Panc1 (cell line): Measurements from ENCODE around the gene VASN. TPM values are rescaled to one million over a fixed set of nuclear protein-coding genes. Genes with fewer than 3 reads are reported as not detected.

Experiments
- ATAC-seq: fragments of 200-7000 bp; cut with Tn5 transposase; 2 replicates; pipeline ENCODE4 v1.9.1; 2020; ENCODE audit warnings: mild to moderate bottlenecking, moderate library complexity
- BruUV-seq: library from RNA; stranded (reverse); fragments of 400-500 nt; replicated peaks from 2 replicates; lab custom pipeline; 2021; lab: Mats Ljungman, UMichigan
- CTCF ChIA-PET: fragments of 300-600 bp; sonication (Branson Sonifier 250); formaldehyde crosslinking; loops from one replicate; lab custom pipeline; 2022; ENCODE audit warnings: antibody characterized with exemption; lab: Charles Lee
- POLR2A ChIA-PET: fragments of 300-600 bp; sonication (Branson Sonifier 250); formaldehyde crosslinking; loops from one replicate; lab custom pipeline; 2022; ENCODE audit warnings: antibody characterized with exemption; lab: Charles Lee
- DNase-seq: peaks from one replicate; pipeline ENCODE4 v3.0.0-alpha.2; 2010; ENCODE audit warnings: low read depth, low spot score
- H3K27ac ChIP-seq: 2 replicates; pipeline ENCODE4 v1.5.1; 2011; ENCODE audit warnings: mild to moderate bottlenecking, low read length, inconsistent platforms
- H3K27me3 ChIP-seq: fragments of 200-500 bp; sonication (Bioruptor generic); 2 replicates; pipeline ENCODE4 v1.6.0; 2014; ENCODE audit warnings: low read length, inconsistent platforms; ENCODE audit not compliant: control insufficient read depth, insufficient read depth
- H3K36me3 ChIP-seq: fragments of 200-500 bp; sonication (Bioruptor generic); 2 replicates; pipeline ENCODE4 v1.5.1; 2014; ENCODE audit warnings: inconsistent platforms, mild to moderate bottlenecking, low read length, moderate library complexity; ENCODE audit not compliant: control insufficient read depth, insufficient read depth
- H3K4me1 ChIP-seq: 2 replicates; pipeline ENCODE4 v1.5.1; 2011; ENCODE audit warnings: inconsistent platforms, mild to moderate bottlenecking, low read length, moderate library complexity; ENCODE audit not compliant: control insufficient read depth, insufficient read depth
- H3K4me3 ChIP-seq, 2 experiments: 2 replicates each; pipeline ENCODE4 v1.5.1; 2011 to 2012; ENCODE audit warnings: low read depth in 2 of 2, low read length in 2 of 2, mild to moderate bottlenecking in 2 of 2, inconsistent platforms in 1 of 2, moderate library complexity in 1 of 2
- H3K9me3 ChIP-seq: fragments of 200-500 bp; sonication (Bioruptor generic); 2 replicates; pipeline ENCODE4 v1.5.1; 2014; ENCODE audit warnings: low read depth, mild to moderate bottlenecking, inconsistent platforms, low read length, moderate library complexity; ENCODE audit not compliant: control insufficient read depth, insufficient read depth
- POLR2AphosphoS5 ChIP-seq: IDR thresholded peaks from 2 replicates; pipeline ENCODE4 v1.6.1; 2012; ENCODE audit warnings: mild to moderate bottlenecking, low read depth, low read length, moderate library complexity
- REST ChIP-seq, 2 experiments: IDR thresholded peaks; 2 replicates each; pipeline ENCODE4 v1.6.1; 2011 to 2012; ENCODE audit warnings: low read depth in 2 of 2, control low read depth in 1 of 2, low read length in 1 of 2, mild to moderate bottlenecking in 1 of 2, moderate library complexity in 1 of 2; ENCODE audit not compliant: insufficient read depth in 1 of 2
- SIN3A ChIP-seq: IDR thresholded peaks from 2 replicates; pipeline ENCODE4 v1.6.1; 2012; ENCODE audit warnings: low read depth, mild to moderate bottlenecking, low read length, moderate library complexity, borderline replicate concordance; ENCODE audit not compliant: insufficient read depth
- TCF7L2 ChIP-seq: IDR thresholded peaks from 2 replicates; pipeline ENCODE4 v1.6.1; 2011; ENCODE audit warnings: mild to moderate bottlenecking, low read depth, low read length, inconsistent platforms
- in situ Hi-C: cut with HindIII; loops from 2 replicates; pipeline ENCODE4 v1.10.0; 2016; ENCODE audit warnings: low sequenced_read_pairs, low pct_unique_long_range_greater_than_20kb
- intact Hi-C: fragments of 100-400 bp; cut with micrococcal nuclease; formaldehyde crosslinking; loops from one replicate; pipeline ENCODE4 v1.10.0; 2022; ENCODE audit not compliant: unreplicated experiment
- total RNA-seq: library from RNA; stranded (reverse); gene quantifications from one replicate; pipeline ENCODE4 v1.2.1, GENCODE V29; 2021; ENCODE audit not compliant: unreplicated experiment
- TF ChIP-seq, protein P1 (sequence below): fragments of 450-650 bp; IDR thresholded peaks from 2 replicates; pipeline ENCODE4 v1.5.1; 2017; ENCODE audit warnings: mild to moderate bottlenecking

Gene VASN
- total RNA-seq, 1 experiment from 2014 or later: 33.5 TPM

- Histone ChIP-seq H3K9me3 (no peaks in the 10 kb centered on the region), H3K4me3 (no peak overlapping the region), H3K4me1 (no peaks in the 10 kb centered on the region), H3K27me3 (no peaks in the 10 kb centered on the region), H3K36me3 (no peaks in the 10 kb centered on the region), H3K27ac (no peak overlapping the region)
- in situ Hi-C loops: no loop called here
- POLR2A ChIA-PET: no interaction called here
- intact Hi-C loops: no loop called here
- CTCF ChIA-PET: no interaction called here
- ATAC-seq (no peak), DNase-seq (no peak)
- TF ChIP-seq SIN3A: no peak
- no peak for TF ChIP-seq TCF7L2
- TF ChIP-seq, protein P1, sequence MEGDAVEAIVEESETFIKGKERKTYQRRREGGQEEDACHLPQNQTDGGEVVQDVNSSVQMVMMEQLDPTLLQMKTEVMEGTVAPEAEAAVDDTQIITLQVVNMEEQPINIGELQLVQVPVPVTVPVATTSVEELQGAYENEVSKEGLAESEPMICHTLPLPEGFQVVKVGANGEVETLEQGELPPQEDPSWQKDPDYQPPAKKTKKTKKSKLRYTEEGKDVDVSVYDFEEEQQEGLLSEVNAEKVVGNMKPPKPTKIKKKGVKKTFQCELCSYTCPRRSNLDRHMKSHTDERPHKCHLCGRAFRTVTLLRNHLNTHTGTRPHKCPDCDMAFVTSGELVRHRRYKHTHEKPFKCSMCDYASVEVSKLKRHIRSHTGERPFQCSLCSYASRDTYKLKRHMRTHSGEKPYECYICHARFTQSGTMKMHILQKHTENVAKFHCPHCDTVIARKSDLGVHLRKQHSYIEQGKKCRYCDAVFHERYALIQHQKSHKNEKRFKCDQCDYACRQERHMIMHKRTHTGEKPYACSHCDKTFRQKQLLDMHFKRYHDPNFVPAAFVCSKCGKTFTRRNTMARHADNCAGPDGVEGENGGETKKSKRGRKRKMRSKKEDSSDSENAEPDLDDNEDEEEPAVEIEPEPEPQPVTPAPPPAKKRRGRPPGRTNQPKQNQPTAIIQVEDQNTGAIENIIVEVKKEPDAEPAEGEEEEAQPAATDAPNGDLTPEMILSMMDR: no peak
- no peak for TF ChIP-seq POLR2AphosphoS5
- TF ChIP-seq REST (IDR thresholded peaks at IDR 0.05; ENCODE audit: insufficient read depth in 1 of 2, low read depth in 2 of 2, low read length in 1 of 2): no peak
- BruUV-seq: no TSS peak
Observed at GRCh38 chr16:4401094-4401501, 29.4 kb downstream of the VASN start.

DNA sequence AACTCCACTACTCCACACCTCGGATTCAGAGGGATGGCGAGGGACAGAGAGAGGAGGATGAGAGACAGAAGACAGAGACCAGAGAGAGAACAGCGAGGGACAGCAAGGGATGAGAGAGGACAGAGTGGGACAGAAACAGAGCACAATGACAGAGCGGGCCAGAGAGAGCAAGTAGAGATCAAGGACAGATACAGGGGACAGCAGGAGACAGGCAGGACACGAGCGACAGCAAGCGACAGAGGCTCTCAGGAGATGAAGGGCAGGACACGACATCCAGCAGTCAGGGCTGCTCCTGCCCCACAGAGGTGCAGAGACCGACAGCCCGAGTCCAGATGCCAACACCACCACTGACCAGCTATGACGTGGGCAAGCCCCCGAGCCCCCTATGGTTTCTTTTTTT lies 29.9 kb downstream of the VASN start:
- TF ChIP-seq TCF7L2: no peak
- TF ChIP-seq, protein P1: no peak
- TF ChIP-seq REST (IDR thresholded peaks at IDR 0.05; ENCODE audit: insufficient read depth in 1 of 2, low read depth in 2 of 2, low read length in 1 of 2): no peak
- TF ChIP-seq SIN3A: no peak
- TF ChIP-seq POLR2AphosphoS5: no peak
- no peak for DNase-seq
- ChIA-PET POLR2A (no interaction called here), CTCF (interaction anchor here (0.7 to 2.7 kb wide), 7 partner anchors 15 to 130 kb away, joined by 3 to 9 read pairs (median 7); no protein-coding TSS in a partner anchor)
- H3K36me3 ChIP-seq: no peaks in the 10 kb centered on the region
- H3K4me1 ChIP-seq: no peaks in the 10 kb centered on the region
- no peak overlapping the region for H3K27ac ChIP-seq
- intact Hi-C loops (no loop called here), in situ Hi-C loops (no loop called here)
- ATAC-seq: no peak
- H3K27me3 ChIP-seq: no peaks in the 10 kb centered on the region
- no peaks in the 10 kb centered on the region for H3K9me3 ChIP-seq
- BruUV-seq: no TSS peak
- no peak overlapping the region for H3K4me3 ChIP-seq
